GM12878 (cell line): Measurements from ENCODE around the gene BUB1.

ENCODE experiments used
- NR2C2 ChIP-seq: IDR thresholded peaks from 2 replicates; pipeline ENCODE4 v1.6.1; 2011; ENCODE audit warnings: borderline replicate concordance, low read depth; ENCODE audit not compliant: control insufficient read depth, insufficient read length
- SMAD1 ChIP-seq: fragments of 450-650 bp; IDR thresholded peaks from 2 replicates; pipeline ENCODE4 v1.6.1; 2018; ENCODE audit warnings: mild to moderate bottlenecking, low read depth; ENCODE audit not compliant: partially characterized antibody
- SMC3 ChIP-seq: IDR thresholded peaks from 2 replicates; pipeline ENCODE4 v1.6.1; 2011; ENCODE audit warnings: low read length, improper control_type of control experiment, borderline replicate concordance
- ZNF274 ChIP-seq: IDR thresholded peaks from one replicate; pipeline ENCODE4 v1.8.0; 2011; ENCODE audit not compliant: insufficient read length, insufficient read depth
- TF ChIP-seq, protein P1 (sequence below), 3 experiments: IDR thresholded peaks in 2 of 3; conservative IDR thresholded peaks in 1 of 3; 2 replicates each; pipeline ENCODE4 v1.5.1; 2011; ENCODE audit warnings: low read depth in 3 of 3, low read length in 3 of 3, mild to moderate bottlenecking in 3 of 3, control low read depth in 2 of 3, moderate library complexity in 2 of 3, inconsistent platforms in 1 of 3, mixed read lengths in 1 of 3; ENCODE audit not compliant: control insufficient read depth in 2 of 3, insufficient read depth in 1 of 3; ENCODE audit errors: extremely low read depth in 1 of 3
- TF ChIP-seq, protein P2 (sequence below): fragments of 450-650 bp; IDR thresholded peaks from 2 replicates; pipeline ENCODE4 v1.6.1; 2016; ENCODE audit warnings: mild to moderate bottlenecking, moderate library complexity, borderline replicate concordance

DNA sequence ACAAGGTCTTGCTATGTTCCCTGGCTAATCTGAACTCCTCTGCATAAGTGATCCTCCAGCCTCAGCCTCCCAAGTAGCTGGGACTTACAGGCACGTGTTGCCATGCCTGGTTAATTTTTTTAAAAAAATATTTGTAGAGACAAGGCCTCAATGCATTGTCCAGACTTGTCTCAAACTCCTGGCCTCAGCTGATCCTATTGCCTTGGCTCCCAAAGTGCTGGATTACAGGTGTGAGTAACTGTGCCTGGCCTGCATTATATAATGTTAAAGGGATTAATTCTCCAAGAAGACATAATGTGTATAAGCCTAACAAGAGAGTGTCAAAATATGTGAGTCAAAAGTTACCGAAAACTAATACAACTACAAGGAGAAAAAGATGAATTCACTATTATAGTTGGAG, 32.2 kb downstream of the BUB1 start:
- TF ChIP-seq SMC3 (no peak), SMAD1 (no peak), NR2C2 (no peak), ZNF274 (no peak)
- TF ChIP-seq, protein P1, sequence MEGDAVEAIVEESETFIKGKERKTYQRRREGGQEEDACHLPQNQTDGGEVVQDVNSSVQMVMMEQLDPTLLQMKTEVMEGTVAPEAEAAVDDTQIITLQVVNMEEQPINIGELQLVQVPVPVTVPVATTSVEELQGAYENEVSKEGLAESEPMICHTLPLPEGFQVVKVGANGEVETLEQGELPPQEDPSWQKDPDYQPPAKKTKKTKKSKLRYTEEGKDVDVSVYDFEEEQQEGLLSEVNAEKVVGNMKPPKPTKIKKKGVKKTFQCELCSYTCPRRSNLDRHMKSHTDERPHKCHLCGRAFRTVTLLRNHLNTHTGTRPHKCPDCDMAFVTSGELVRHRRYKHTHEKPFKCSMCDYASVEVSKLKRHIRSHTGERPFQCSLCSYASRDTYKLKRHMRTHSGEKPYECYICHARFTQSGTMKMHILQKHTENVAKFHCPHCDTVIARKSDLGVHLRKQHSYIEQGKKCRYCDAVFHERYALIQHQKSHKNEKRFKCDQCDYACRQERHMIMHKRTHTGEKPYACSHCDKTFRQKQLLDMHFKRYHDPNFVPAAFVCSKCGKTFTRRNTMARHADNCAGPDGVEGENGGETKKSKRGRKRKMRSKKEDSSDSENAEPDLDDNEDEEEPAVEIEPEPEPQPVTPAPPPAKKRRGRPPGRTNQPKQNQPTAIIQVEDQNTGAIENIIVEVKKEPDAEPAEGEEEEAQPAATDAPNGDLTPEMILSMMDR (IDR thresholded peaks at IDR 0.05 in 2 of 3, conservative IDR thresholded peaks at IDR 0.05 in 1 of 3; ENCODE audit: control insufficient read depth in 2 of 3, extremely low read depth in 1 of 3, insufficient read depth in 1 of 3, low read depth in 3 of 3, low read length in 3 of 3), result no peak
- TF ChIP-seq, protein P2, sequence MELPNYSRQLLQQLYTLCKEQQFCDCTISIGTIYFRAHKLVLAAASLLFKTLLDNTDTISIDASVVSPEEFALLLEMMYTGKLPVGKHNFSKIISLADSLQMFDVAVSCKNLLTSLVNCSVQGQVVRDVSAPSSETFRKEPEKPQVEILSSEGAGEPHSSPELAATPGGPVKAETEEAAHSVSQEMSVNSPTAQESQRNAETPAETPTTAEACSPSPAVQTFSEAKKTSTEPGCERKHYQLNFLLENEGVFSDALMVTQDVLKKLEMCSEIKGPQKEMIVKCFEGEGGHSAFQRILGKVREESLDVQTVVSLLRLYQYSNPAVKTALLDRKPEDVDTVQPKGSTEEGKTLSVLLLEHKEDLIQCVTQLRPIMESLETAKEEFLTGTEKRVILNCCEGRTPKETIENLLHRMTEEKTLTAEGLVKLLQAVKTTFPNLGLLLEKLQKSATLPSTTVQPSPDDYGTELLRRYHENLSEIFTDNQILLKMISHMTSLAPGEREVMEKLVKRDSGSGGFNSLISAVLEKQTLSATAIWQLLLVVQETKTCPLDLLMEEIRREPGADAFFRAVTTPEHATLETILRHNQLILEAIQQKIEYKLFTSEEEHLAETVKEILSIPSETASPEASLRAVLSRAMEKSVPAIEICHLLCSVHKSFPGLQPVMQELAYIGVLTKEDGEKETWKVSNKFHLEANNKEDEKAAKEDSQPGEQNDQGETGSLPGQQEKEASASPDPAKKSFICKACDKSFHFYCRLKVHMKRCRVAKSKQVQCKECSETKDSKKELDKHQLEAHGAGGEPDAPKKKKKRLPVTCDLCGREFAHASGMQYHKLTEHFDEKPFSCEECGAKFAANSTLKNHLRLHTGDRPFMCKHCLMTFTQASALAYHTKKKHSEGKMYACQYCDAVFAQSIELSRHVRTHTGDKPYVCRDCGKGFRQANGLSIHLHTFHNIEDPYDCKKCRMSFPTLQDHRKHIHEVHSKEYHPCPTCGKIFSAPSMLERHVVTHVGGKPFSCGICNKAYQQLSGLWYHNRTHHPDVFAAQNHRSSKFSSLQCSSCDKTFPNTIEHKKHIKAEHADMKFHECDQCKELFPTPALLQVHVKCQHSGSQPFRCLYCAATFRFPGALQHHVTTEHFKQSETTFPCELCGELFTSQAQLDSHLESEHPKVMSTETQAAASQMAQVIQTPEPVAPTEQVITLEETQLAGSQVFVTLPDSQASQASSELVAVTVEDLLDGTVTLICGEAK, result no peak
